ENCODE data around the gene ANKDD1B. TPM values are rescaled to one million over a fixed set of nuclear protein-coding genes. Genes with fewer than 3 reads are reported as not detected.
"Not testable (repeated sequence)": the region's sequence is repeated elsewhere in the genome, so short reads cannot be mapped to it uniquely, and the experiment has no call there.

The ANKDD1B gene
- 0.59 and 0.72 TPM in 2 replicates for total RNA-seq

- H3K27me3 ChIP-seq (ENCODE audit: insufficient read depth, low read length), result no peaks in the 10 kb centered on the region
- H3K36me3 ChIP-seq (ENCODE audit: insufficient read depth, low read length), result no peaks in the 10 kb centered on the region
- peaks cover 3% of the 10 kb centered on the region for H3K4me1 ChIP-seq (ENCODE audit: insufficient read depth, low read length)
- H3K4me3 ChIP-seq (ENCODE audit: insufficient read depth, low read length), result peak within 1 kb of the TSS; percentile 79
- H2AFZ ChIP-seq (ENCODE audit: low read length), result peak within 1 kb of the TSS; percentile 80
- no peaks in the 10 kb centered on the region for H3K79me2 ChIP-seq (ENCODE audit: insufficient read depth, low read length)
- H3K27ac ChIP-seq (ENCODE audit: low read depth, low read length), result peak within 1 kb of the TSS; percentile 17
- peak within 1 kb of the TSS; percentile 95 for H3K4me2 ChIP-seq (ENCODE audit: insufficient read depth, low read length)
- H3K9me3 ChIP-seq (ENCODE audit: low read depth, low read length), result no peaks in the 10 kb centered on the region
- no peaks in the 10 kb centered on the region for H4K20me1 ChIP-seq (ENCODE audit: insufficient read depth, low read length)
- peak; percentile 80 for DNase-seq (ENCODE audit: insufficient read length, low spot score, missing footprints)
- TF ChIP-seq CTCF (IDR thresholded peaks at IDR 0.05; ENCODE audit: extremely low read depth, low read depth, low read length), result no peak
Measured at GRCh38 chr5:75611311-75612225, at the start of gene ANKDD1B. Gene ANKDD1B, plus strand, starts transcription at chr5:75611453. Its CDS starts 182 bp downstream, at chr5:75611635.

- H3K27ac ChIP-seq (ENCODE audit: low read depth, low read length), result peak overlapping the region; percentile 100
- not testable (repeated sequence) for H2AFZ ChIP-seq (ENCODE audit: low read length); H3K27me3 ChIP-seq (ENCODE audit: insufficient read depth, low read length); H3K9me3 ChIP-seq (ENCODE audit: low read depth, low read length); H4K20me1 ChIP-seq (ENCODE audit: insufficient read depth, low read length); DNase-seq (ENCODE audit: insufficient read length, low spot score, missing footprints); H3K36me3 ChIP-seq (ENCODE audit: insufficient read depth, low read length)
- H3K4me1 ChIP-seq (ENCODE audit: insufficient read depth, low read length), result peaks cover 32% of the 10 kb centered on the region
- peaks cover 43% of the 10 kb centered on the region for H3K79me2 ChIP-seq (ENCODE audit: insufficient read depth, low read length)
- H3K4me3 ChIP-seq (ENCODE audit: insufficient read depth, low read length), result peak overlapping the region; percentile 56
- H3K4me2 ChIP-seq (ENCODE audit: insufficient read depth, low read length), result peak overlapping the region; percentile 67
Measured at GRCh38 chr5:75565991-75566709, 45.1 kb upstream of the ANKDD1B start.

- Histone ChIP-seq H3K4me2 (ENCODE audit: insufficient read depth, low read length) (peak overlapping the region; percentile 67), H4K20me1 (ENCODE audit: insufficient read depth, low read length) (peaks cover 3% of the 10 kb centered on the region), H2AFZ (ENCODE audit: low read length) (no peak overlapping the region), H3K4me3 (ENCODE audit: insufficient read depth, low read length) (peak overlapping the region; percentile 56), H3K36me3 (ENCODE audit: insufficient read depth, low read length) (peaks cover 8% of the 10 kb centered on the region), H3K27me3 (ENCODE audit: insufficient read depth, low read length) (no peaks in the 10 kb centered on the region), H3K4me1 (ENCODE audit: insufficient read depth, low read length) (peaks cover 32% of the 10 kb centered on the region), H3K9me3 (ENCODE audit: low read depth, low read length) (no peaks in the 10 kb centered on the region), H3K27ac (ENCODE audit: low read depth, low read length) (peak overlapping the region; percentile 100), H3K79me2 (ENCODE audit: insufficient read depth, low read length) (peaks cover 38% of the 10 kb centered on the region)
- no peak for TF ChIP-seq CTCF (IDR thresholded peaks at IDR 0.05; ENCODE audit: extremely low read depth, low read depth, low read length)
- peak; percentile 62 for DNase-seq (ENCODE audit: insufficient read length, low spot score, missing footprints)
Measured at GRCh38 chr5:75566710-75567309, 44.4 kb upstream of the ANKDD1B start.

DNA sequence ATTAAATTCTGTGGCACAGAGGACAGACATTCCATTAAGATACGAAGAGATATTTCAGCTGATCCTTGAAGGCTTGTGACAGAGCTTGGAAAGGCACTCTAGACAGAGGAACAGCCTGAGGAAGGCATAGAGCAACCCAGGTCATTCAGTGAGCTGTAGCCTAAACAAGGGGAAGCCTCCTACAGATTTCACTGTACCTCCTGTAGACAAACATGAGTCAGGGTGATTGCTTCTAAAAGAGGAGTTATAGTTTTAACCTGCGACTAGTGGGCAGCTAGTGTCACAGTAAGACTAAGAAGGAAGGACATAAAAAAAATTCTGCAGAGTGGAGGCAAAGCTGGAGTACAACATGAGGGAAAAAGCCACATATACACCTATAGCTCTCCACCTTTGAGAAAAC is 43.5 kb upstream of the ANKDD1B start:
- no peaks in the 10 kb centered on the region for H3K9me3 ChIP-seq (ENCODE audit: low read depth, low read length)
- H3K4me3 ChIP-seq (ENCODE audit: insufficient read depth, low read length), result no peak overlapping the region
- H2AFZ ChIP-seq (ENCODE audit: low read length), result no peak overlapping the region
- DNase-seq (ENCODE audit: insufficient read length, low spot score, missing footprints), result no peak
- H3K4me1 ChIP-seq (ENCODE audit: insufficient read depth, low read length), result peaks cover 32% of the 10 kb centered on the region
- peaks cover 8% of the 10 kb centered on the region for H3K36me3 ChIP-seq (ENCODE audit: insufficient read depth, low read length)
- H3K4me2 ChIP-seq (ENCODE audit: insufficient read depth, low read length), result peak overlapping the region; percentile 67
- peaks cover 31% of the 10 kb centered on the region for H3K79me2 ChIP-seq (ENCODE audit: insufficient read depth, low read length)
- H3K27me3 ChIP-seq (ENCODE audit: insufficient read depth, low read length), result no peaks in the 10 kb centered on the region
- peak overlapping the region; percentile 100 for H3K27ac ChIP-seq (ENCODE audit: low read depth, low read length)
- H4K20me1 ChIP-seq (ENCODE audit: insufficient read depth, low read length), result peaks cover 3% of the 10 kb centered on the region
- TF ChIP-seq CTCF (IDR thresholded peaks at IDR 0.05; ENCODE audit: extremely low read depth, low read depth, low read length), result no peak
